OCI-LY7 (cell line): ENCODE results near the gene ST7L. TPM values are rescaled to one million over a fixed set of nuclear protein-coding genes. Genes with fewer than 3 reads are reported as not detected.

Experiments
- BruUV-seq: library from RNA; stranded (reverse); fragments of 400-500 nt; replicated peaks from 2 replicates; lab custom pipeline; 2021; lab: Mats Ljungman, UMichigan
- CTCF ChIA-PET: fragments of 300-600 bp; sonication (Branson Sonifier 250); formaldehyde crosslinking; loops from one replicate; lab custom pipeline; 2022; ENCODE audit warnings: antibody characterized with exemption; ENCODE audit not compliant: unreplicated experiment; lab: Charles Lee
- POLR2A ChIA-PET: fragments of 300-600 bp; sonication (Branson Sonifier 250); formaldehyde crosslinking; loops from one replicate; lab custom pipeline; 2022; ENCODE audit warnings: antibody characterized with exemption; lab: Charles Lee
- DNase-seq: peaks from one replicate; pipeline ENCODE4 v3.0.0-alpha.2; 2015; ENCODE audit warnings: low spot score
- H2AFZ ChIP-seq: fragments of 200-600 bp; sonication (generic), shearing (Covaris generic); 2 replicates; pipeline ENCODE4 v1.6.1; 2014; ENCODE audit warnings: mild to moderate bottlenecking, antibody characterized with exemption, low read length, moderate library complexity
- H3K27ac ChIP-seq: fragments of 200-600 bp; sonication (generic); 2 replicates; pipeline ENCODE4 v1.5.1; 2014; ENCODE audit warnings: mixed run types, low read depth, mild to moderate bottlenecking, moderate library complexity, low read length, inconsistent platforms; ENCODE audit not compliant: poor library complexity, severe bottlenecking
- H3K36me3 ChIP-seq: fragments of 200-600 bp; sonication (generic); 2 replicates; pipeline ENCODE4 v1.6.1; 2014; ENCODE audit warnings: mild to moderate bottlenecking, antibody characterized with exemption, low read length, moderate library complexity, mixed read lengths; ENCODE audit not compliant: insufficient read depth
- H3K4me1 ChIP-seq: fragments of 200-600 bp; sonication (generic); 2 replicates; pipeline ENCODE4 v1.5.1; 2014; ENCODE audit warnings: mild to moderate bottlenecking, low read length; ENCODE audit not compliant: insufficient read depth, poor library complexity, severe bottlenecking
- H3K4me2 ChIP-seq: fragments of 200-600 bp; sonication (generic); 2 replicates; pipeline ENCODE4 v1.6.1; 2014; ENCODE audit warnings: mild to moderate bottlenecking, low read length
- H3K4me3 ChIP-seq: fragments of 200-600 bp; sonication (generic); 2 replicates; pipeline ENCODE4 v1.5.1; 2014; ENCODE audit warnings: mild to moderate bottlenecking, low read depth, low read length; ENCODE audit not compliant: poor library complexity, severe bottlenecking
- H3K79me2 ChIP-seq: fragments of 200-600 bp; sonication (generic); 2 replicates; pipeline ENCODE4 v1.6.1; 2016; ENCODE audit warnings: low read depth, mild to moderate bottlenecking, low read length, moderate library complexity, mixed read lengths; ENCODE audit not compliant: insufficient read depth
- H3K9me2 ChIP-seq: fragments of 200-600 bp; sonication (generic); 2 replicates; pipeline ENCODE4 v1.6.1; 2016; ENCODE audit warnings: mild to moderate bottlenecking, low read length, mixed read lengths; ENCODE audit not compliant: insufficient read depth
- H3K9me3 ChIP-seq: fragments of 200-600 bp; sonication (generic); 2 replicates; pipeline ENCODE4 v1.6.1; 2014; ENCODE audit warnings: mild to moderate bottlenecking, mixed run types, low read length, mixed read lengths
- H4K20me1 ChIP-seq: fragments of 200-600 bp; sonication (generic); 2 replicates; pipeline ENCODE4 v1.6.1; 2014; ENCODE audit warnings: mild to moderate bottlenecking, antibody characterized with exemption, low read length, moderate library complexity, mixed read lengths; ENCODE audit not compliant: insufficient read depth
- EZH2phosphoT487 ChIP-seq: fragments of 200-600 bp; sonication (generic); IDR thresholded peaks from 2 replicates; pipeline ENCODE4 v1.6.1; 2018; ENCODE audit warnings: low read depth, borderline replicate concordance, mild to moderate bottlenecking, mixed run types, antibody characterized with exemption, low read length, moderate library complexity, mixed read lengths
- intact Hi-C: fragments of 100-400 bp; cut with micrococcal nuclease; formaldehyde crosslinking; loops from one replicate; pipeline ENCODE4 v1.10.0; 2022; ENCODE audit not compliant: unreplicated experiment
- total RNA-seq, 2 experiments: library from RNA; depleted of rRNA in 1 of 2; stranded (reverse); fragments of >200 nt in 1 of 2; shearing (Covaris generic) in 1 of 2; gene quantifications; 2 replicates each; pipeline ENCODE4 v1.2.3, GENCODE V29; 2014 to 2022
- TF ChIP-seq, protein P1 (sequence below): fragments of 200-600 bp; sonication (generic); conservative IDR thresholded peaks from 2 replicates; pipeline ENCODE4 v1.5.1; 2014; ENCODE audit warnings: mild to moderate bottlenecking, antibody characterized with exemption, low read length, moderate library complexity, mixed read lengths

ST7L gene
- total RNA-seq, 2 experiments from 2014 or later, result 20.2 to 22.8 TPM

DNA sequence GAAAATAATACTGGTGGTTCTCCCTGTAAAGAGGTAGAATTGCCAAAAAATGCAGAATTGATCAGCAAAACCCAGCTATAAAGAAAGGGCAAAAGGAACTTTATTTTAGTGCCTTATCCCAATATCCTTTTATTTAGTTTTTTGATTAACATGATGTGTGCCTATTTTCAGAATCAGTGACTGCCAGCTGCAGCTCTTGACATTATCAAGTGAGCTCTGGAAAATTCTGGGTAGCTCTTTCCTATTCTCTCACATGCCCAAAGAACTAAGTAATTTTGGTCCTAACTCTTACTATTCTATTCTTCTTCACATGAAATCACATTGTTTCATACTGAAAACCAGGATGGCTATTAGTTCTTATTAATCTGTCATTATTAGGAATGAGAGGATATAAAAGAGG lies 88.1 kb downstream of the ST7L start:
- H3K4me2 ChIP-seq, result no peak overlapping the region
- BruUV-seq, result no TSS peak

DNA sequence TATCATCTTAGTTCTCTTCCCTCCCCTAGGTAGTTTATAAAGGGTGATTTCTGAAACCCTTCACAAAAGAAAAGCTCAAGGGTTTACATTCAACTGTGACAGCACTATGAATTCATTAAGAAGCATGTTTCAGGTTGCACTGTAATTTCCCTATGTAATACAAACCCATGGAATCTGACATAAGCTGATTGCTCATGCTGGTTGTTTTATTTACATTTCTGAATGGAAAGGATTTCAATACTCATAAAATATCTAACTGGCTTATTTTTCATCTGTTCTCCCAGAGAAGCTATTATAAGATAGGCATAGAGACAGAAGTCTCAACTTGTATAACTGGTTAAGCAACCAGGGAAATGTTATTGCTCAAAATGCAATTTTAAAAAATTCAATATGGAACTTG lies 89.6 kb downstream of the ST7L start:
- Histone ChIP-seq H2AFZ (no peak overlapping the region), H4K20me1 (no peaks in the 10 kb centered on the region), H3K4me1 (no peaks in the 10 kb centered on the region), H3K36me3 (no peaks in the 10 kb centered on the region), H3K27ac (no peak overlapping the region), H3K4me2 (no peak overlapping the region), H3K9me2 (no peaks in the 10 kb centered on the region), H3K9me3 (no peaks in the 10 kb centered on the region), H3K4me3 (no peak overlapping the region), H3K79me2 (no peaks in the 10 kb centered on the region)
- TF ChIP-seq, protein P1, sequence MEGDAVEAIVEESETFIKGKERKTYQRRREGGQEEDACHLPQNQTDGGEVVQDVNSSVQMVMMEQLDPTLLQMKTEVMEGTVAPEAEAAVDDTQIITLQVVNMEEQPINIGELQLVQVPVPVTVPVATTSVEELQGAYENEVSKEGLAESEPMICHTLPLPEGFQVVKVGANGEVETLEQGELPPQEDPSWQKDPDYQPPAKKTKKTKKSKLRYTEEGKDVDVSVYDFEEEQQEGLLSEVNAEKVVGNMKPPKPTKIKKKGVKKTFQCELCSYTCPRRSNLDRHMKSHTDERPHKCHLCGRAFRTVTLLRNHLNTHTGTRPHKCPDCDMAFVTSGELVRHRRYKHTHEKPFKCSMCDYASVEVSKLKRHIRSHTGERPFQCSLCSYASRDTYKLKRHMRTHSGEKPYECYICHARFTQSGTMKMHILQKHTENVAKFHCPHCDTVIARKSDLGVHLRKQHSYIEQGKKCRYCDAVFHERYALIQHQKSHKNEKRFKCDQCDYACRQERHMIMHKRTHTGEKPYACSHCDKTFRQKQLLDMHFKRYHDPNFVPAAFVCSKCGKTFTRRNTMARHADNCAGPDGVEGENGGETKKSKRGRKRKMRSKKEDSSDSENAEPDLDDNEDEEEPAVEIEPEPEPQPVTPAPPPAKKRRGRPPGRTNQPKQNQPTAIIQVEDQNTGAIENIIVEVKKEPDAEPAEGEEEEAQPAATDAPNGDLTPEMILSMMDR, result no peak
- no peak for TF ChIP-seq EZH2phosphoT487
- no TSS peak for BruUV-seq
- intact Hi-C loops, result no loop called here
- DNase-seq, result no peak
- POLR2A ChIA-PET, result interaction anchor here (0.5 to 1.0 kb wide), 5 partner anchors 9 to 808 kb away, joined by 3 to 13 read pairs (median 3); no protein-coding TSS in a partner anchor
- CTCF ChIA-PET, result no interaction called here

More for the DNA sequence above, 88.1 kb downstream of the ST7L start:
- no peak overlapping the region for H3K27ac ChIP-seq
- POLR2A ChIA-PET, result interaction anchor here (0.6 to 1.2 kb wide), 6 partner anchors 9 to 137 kb away, joined by 3 to 6 read pairs (median 3); no protein-coding TSS in a partner anchor
- H3K36me3 ChIP-seq, result no peaks in the 10 kb centered on the region
- intact Hi-C loops, result no loop called here
- no peak for DNase-seq
- CTCF ChIA-PET, result no interaction called here
- no peaks in the 10 kb centered on the region for H3K4me1 ChIP-seq
- H3K9me3 ChIP-seq, result no peaks in the 10 kb centered on the region
- H4K20me1 ChIP-seq, result no peaks in the 10 kb centered on the region
- H2AFZ ChIP-seq, result no peak overlapping the region
- H3K9me2 ChIP-seq, result no peaks in the 10 kb centered on the region
- H3K79me2 ChIP-seq, result no peaks in the 10 kb centered on the region
- no peak for TF ChIP-seq EZH2phosphoT487
- TF ChIP-seq, protein P1, result no peak
- no peak overlapping the region for H3K4me3 ChIP-seq

DNA sequence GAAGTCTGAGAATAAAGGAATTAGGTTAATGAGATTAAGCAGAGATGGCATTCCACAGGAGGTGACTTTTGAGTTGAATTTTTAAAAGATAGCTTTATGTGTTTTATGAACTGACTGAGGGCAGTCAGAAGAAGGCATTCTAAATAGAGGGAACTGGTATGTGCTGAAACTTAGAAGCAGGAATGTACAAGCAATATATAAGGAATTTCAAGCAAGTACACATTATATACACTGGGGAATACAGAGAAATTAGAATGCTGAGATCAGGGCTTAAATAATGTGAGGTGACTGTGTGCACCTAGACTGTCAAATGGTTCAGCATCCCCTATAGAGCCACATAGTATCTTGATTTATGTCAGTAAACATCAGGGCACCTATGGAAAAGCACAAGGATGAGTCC lies 90.9 kb downstream of the ST7L start:
- no peaks in the 10 kb centered on the region for H3K9me2 ChIP-seq
- no peaks in the 10 kb centered on the region for H4K20me1 ChIP-seq
- no peak overlapping the region for H3K27ac ChIP-seq
- TF ChIP-seq EZH2phosphoT487, result no peak
- TF ChIP-seq, protein P1, result no peak
- ChIA-PET CTCF (no interaction called here), POLR2A (no interaction called here)
- no peaks in the 10 kb centered on the region for H3K9me3 ChIP-seq
- H3K36me3 ChIP-seq, result no peaks in the 10 kb centered on the region
- H3K79me2 ChIP-seq, result no peaks in the 10 kb centered on the region
- no peak for DNase-seq
- no peak overlapping the region for H3K4me3 ChIP-seq
- BruUV-seq, result no TSS peak
- H3K4me1 ChIP-seq, result no peaks in the 10 kb centered on the region
- intact Hi-C loops, result no loop called here
- H2AFZ ChIP-seq, result no peak overlapping the region
- H3K4me2 ChIP-seq, result no peak overlapping the region
